Adipocyte (in vitro differentiated cells): Measurements from ENCODE around the gene RBFOX2.
"Not testable (repeated sequence)": the region's sequence is repeated elsewhere in the genome, so short reads cannot be mapped to it uniquely, and the experiment has no call there.

Experiments used
- DNase-seq: peaks from one replicate; pipeline ENCODE4 v3.0.0-alpha.2; 2015; ENCODE audit warnings: low read depth
- H3K27me3 ChIP-seq: replicated peaks from 2 replicates; pipeline ENCODE4 v1.7.0; 2013; ENCODE audit warnings: mild to moderate bottlenecking, low read length, moderate library complexity; ENCODE audit not compliant: control insufficient read depth, insufficient read depth
- H3K36me3 ChIP-seq: 2 replicates; pipeline ENCODE4 v1.7.0; 2013; ENCODE audit warnings: low read length, mild to moderate bottlenecking, moderate library complexity; ENCODE audit not compliant: control insufficient read depth, insufficient read depth, severe bottlenecking
- H3K4me1 ChIP-seq: 2 replicates; pipeline ENCODE4 v1.7.0; 2013; ENCODE audit warnings: mild to moderate bottlenecking, low read length, moderate library complexity; ENCODE audit not compliant: control insufficient read depth, insufficient read depth
- H3K4me3 ChIP-seq: 2 replicates; pipeline ENCODE4 v1.7.0; 2013; ENCODE audit warnings: mild to moderate bottlenecking, low read length, moderate library complexity
- H3K9ac ChIP-seq: 2 replicates; pipeline ENCODE4 v1.7.0; 2013; ENCODE audit warnings: mild to moderate bottlenecking, low read length, moderate library complexity
- H3K9me3 ChIP-seq: 2 replicates; pipeline ENCODE4 v1.7.0; 2013; ENCODE audit warnings: mild to moderate bottlenecking, low read length, moderate library complexity; ENCODE audit not compliant: control insufficient read depth

The RBFOX2 gene

DNA sequence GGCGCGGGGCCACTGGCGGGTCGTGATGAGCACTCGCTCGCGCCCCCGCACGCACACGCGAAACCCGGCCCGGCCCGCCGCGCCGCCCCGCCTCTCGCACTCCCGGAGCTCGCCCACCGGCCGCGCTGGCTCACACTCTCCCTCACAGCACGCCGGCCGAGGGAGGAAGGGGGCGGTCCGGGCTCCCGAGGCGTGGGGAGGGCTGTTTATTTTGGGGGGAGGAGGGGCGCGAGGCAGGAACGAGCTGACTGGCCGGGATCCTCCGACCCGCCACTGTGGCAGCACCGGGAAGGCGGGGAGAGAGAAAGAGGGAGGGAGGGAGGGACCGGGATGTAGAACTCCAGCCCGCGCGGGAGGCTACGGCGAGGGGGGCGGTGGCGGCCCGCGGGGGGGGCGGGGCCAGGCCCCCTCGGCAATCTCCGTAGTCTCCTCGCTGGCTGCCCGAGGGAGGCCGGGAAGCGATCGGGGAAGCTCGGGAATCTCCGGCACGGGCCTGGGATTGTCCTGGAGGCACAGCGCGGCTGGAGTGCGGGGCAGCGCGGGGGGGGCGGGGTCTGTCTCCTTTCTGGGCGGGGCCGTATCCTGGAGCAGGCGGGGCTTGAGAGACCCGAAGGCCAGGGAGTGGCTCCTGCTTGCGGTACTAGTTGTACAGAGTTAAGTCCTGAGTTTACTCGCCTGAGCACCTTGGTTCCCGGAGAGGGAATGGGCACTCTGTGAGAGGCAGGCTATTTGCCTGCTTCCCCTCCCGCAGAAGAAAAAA, at the start of gene RBFOX2:
Gene RBFOX2, minus strand, starts transcription at position 179 of the 760 bp plus-strand sequence. CDS start 399 bp downstream, outside the sequence.
- H3K36me3 ChIP-seq, result no peaks in the 10 kb centered on the region
- no peaks in the 10 kb centered on the region for H3K9me3 ChIP-seq
- H3K27me3 ChIP-seq, result no peaks in the 10 kb centered on the region
- peaks cover 17% of the 10 kb centered on the region for H3K4me1 ChIP-seq
- peak within 1 kb of the TSS; percentile 93 for H3K9ac ChIP-seq
- peak within 1 kb of the TSS; percentile 98 for H3K4me3 ChIP-seq
- peak; percentile 98 for DNase-seq

- peak; percentile 62 for DNase-seq
- Histone ChIP-seq H3K4me3 (peak overlapping the region; percentile 69), H3K9ac (peak overlapping the region; percentile 63), H3K27me3 (no peaks in the 10 kb centered on the region), H3K9me3 (no peaks in the 10 kb centered on the region), H3K4me1 (peaks cover 36% of the 10 kb centered on the region), H3K36me3 (no peaks in the 10 kb centered on the region)
Observed at GRCh38 chr22:36077271-36077670, 48.6 kb upstream of the RBFOX2 start.

DNA sequence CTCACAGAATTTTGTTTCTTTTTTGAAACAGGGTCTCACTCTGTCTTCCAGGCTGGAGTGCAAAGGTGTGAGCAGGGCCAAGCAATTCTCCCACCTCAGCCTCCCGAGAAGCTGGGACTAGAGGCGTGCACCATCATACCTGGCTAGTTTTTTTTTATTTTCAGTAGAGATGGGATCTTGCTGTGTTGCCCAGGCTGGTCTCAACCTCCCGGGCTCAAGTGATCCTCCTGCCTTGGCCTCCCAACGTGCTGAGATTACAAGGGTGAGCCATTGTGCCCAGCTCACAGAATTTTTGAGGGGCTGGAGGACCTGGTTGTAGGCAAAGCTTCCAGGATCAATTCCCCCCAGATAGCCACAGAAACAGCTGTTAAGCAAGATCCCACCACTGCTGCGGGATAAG, 47.1 kb upstream of the RBFOX2 start:
- H3K4me3 ChIP-seq, result no peak overlapping the region
- peaks cover 26% of the 10 kb centered on the region for H3K4me1 ChIP-seq
- DNase-seq, result no peak
- no peaks in the 10 kb centered on the region for H3K9me3 ChIP-seq
- H3K27me3 ChIP-seq, result no peaks in the 10 kb centered on the region
- H3K36me3 ChIP-seq, result no peaks in the 10 kb centered on the region
- H3K9ac ChIP-seq, result no peak overlapping the region

- Histone ChIP-seq H3K9ac (no peak overlapping the region), H3K4me3 (no peak overlapping the region), H3K4me1 (peaks cover 24% of the 10 kb centered on the region), H3K9me3 (no peaks in the 10 kb centered on the region), H3K36me3 (no peaks in the 10 kb centered on the region), H3K27me3 (no peaks in the 10 kb centered on the region)
- DNase-seq, result no peak
Observed at GRCh38 chr22:36075230-36075629, 46.6 kb upstream of the RBFOX2 start.

- Histone ChIP-seq H3K4me1 (peaks cover 20% of the 10 kb centered on the region), H3K27me3 (no peaks in the 10 kb centered on the region), H3K4me3 (no peak overlapping the region), H3K9me3 (no peaks in the 10 kb centered on the region), H3K9ac (no peak overlapping the region), H3K36me3 (no peaks in the 10 kb centered on the region)
- DNase-seq, result no peak
Observed at GRCh38 chr22:36073476-36073875, 44.9 kb upstream of the RBFOX2 start.

GRCh38 chr22:36070645-36071044, 42.0 kb upstream of the RBFOX2 start:
- not testable (repeated sequence) for H3K36me3 ChIP-seq, H3K4me3 ChIP-seq, DNase-seq, H3K9ac ChIP-seq, H3K4me1 ChIP-seq, H3K27me3 ChIP-seq, H3K9me3 ChIP-seq

- Histone ChIP-seq H3K36me3 (no peaks in the 10 kb centered on the region), H3K9ac (no peak overlapping the region), H3K4me1 (peaks cover 10% of the 10 kb centered on the region), H3K4me3 (no peak overlapping the region), H3K27me3 (no peaks in the 10 kb centered on the region), H3K9me3 (no peaks in the 10 kb centered on the region)
- DNase-seq, result no peak
Observed at GRCh38 chr22:36069368-36069767, 40.7 kb upstream of the RBFOX2 start.

- Histone ChIP-seq H3K4me1 (peaks cover 10% of the 10 kb centered on the region), H3K36me3 (no peaks in the 10 kb centered on the region), H3K9me3 (no peaks in the 10 kb centered on the region), H3K9ac (no peak overlapping the region), H3K27me3 (no peaks in the 10 kb centered on the region), H3K4me3 (no peak overlapping the region)
- no peak for DNase-seq
Observed at GRCh38 chr22:36068776-36069344, 40.2 kb upstream of the RBFOX2 start.

DNA sequence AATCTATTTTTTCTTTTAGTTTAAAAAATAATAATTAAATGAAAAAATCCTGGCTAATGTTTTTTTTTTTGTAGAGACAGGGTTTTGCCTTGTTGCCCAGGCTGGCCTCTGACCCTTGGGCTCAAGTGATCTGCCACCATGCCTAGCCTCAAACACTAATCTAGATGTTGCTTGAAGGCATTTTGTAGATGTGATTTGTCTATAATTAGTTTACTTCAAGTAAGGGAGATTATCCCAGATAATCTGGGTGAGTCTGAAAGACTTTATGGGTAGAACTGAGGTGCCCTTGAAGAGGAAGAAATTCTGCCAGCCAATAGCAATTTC, 38.6 kb upstream of the RBFOX2 start:
- H3K27me3 ChIP-seq, result no peaks in the 10 kb centered on the region
- no peak for DNase-seq

GRCh38 chr22:36065775-36066544, 37.3 kb upstream of the RBFOX2 start:
- Histone ChIP-seq H3K27me3 (no peaks in the 10 kb centered on the region), H3K36me3 (no peaks in the 10 kb centered on the region), H3K4me1 (peaks cover 10% of the 10 kb centered on the region), H3K4me3 (peak overlapping the region; percentile 74), H3K9me3 (no peaks in the 10 kb centered on the region), H3K9ac (peak overlapping the region; percentile 89)
- DNase-seq, result peak; percentile 98

More for the DNA sequence above, 38.6 kb upstream of the RBFOX2 start:
- Histone ChIP-seq H3K4me1 (peaks cover 10% of the 10 kb centered on the region), H3K9ac (no peak overlapping the region), H3K36me3 (no peaks in the 10 kb centered on the region), H3K9me3 (no peaks in the 10 kb centered on the region), H3K4me3 (no peak overlapping the region)

DNA sequence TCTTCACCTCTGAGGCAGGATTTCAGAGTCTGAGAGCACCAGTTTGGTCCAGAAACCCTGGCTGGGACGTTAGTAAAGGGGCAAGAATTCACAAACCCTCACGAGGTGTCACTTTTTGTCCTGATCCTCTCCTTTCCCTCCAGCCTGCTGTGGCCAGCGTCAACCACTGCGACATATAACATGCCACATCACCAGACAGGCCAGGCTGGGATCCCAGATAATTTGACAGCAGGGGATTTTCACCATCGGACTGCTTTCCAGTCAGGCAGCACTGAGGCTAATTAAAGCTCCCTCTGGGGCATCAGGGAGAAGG, 36.8 kb upstream of the RBFOX2 start:
- H3K36me3 ChIP-seq, result no peaks in the 10 kb centered on the region

More for the DNA sequence above, 36.8 kb upstream of the RBFOX2 start:
- H3K9ac ChIP-seq, result peak overlapping the region; percentile 89
- H3K4me3 ChIP-seq, result peak overlapping the region; percentile 74
- DNase-seq, result no peak
- peaks cover 10% of the 10 kb centered on the region for H3K4me1 ChIP-seq
- no peaks in the 10 kb centered on the region for H3K27me3 ChIP-seq
- H3K9me3 ChIP-seq, result no peaks in the 10 kb centered on the region
